Cardiac muscle cell (in vitro differentiated cells and primary cell): ENCODE measurements around the gene KRT71. TPM values are rescaled to one million over a fixed set of nuclear protein-coding genes. Genes with fewer than 3 reads are reported as not detected.

ENCODE experiments used
- DNase-seq, 2 donors: peaks; one replicate each; pipeline versions ENCODE4 v3.0.0 to v3.0.0-alpha.2; 2010 to 2017; ENCODE audit warnings: low read depth in 1 of 2, low spot score in 1 of 2
- H3K27ac ChIP-seq: fragments of 200-600 bp; sonication (generic); 2 replicates; pipeline ENCODE4 v1.5.1; 2016
- H3K27me3 ChIP-seq: fragments of 200-600 bp; sonication (generic); 2 replicates; pipeline ENCODE4 v1.6.0; 2016; ENCODE audit warnings: control low read depth
- H3K36me3 ChIP-seq: fragments of 200-600 bp; sonication (generic); 2 replicates; pipeline ENCODE4 v1.5.1; 2016; ENCODE audit warnings: control low read depth
- H3K4me1 ChIP-seq: fragments of 200-600 bp; sonication (generic); 2 replicates; pipeline ENCODE4 v1.8.1; 2017; ENCODE audit warnings: low read depth, mild to moderate bottlenecking, mixed run types
- H3K4me3 ChIP-seq: fragments of 200-600 bp; sonication (generic); 2 replicates; pipeline ENCODE4 v1.5.1; 2016; ENCODE audit warnings: mild to moderate bottlenecking
- H3K9me3 ChIP-seq: fragments of 200-600 bp; sonication (generic); 2 replicates; pipeline ENCODE4 v1.5.1; 2017; ENCODE audit warnings: low read depth, mild to moderate bottlenecking, control low read depth
- CTCF ChIP-seq: IDR thresholded peaks from 2 replicates; pipeline ENCODE4 v1.5.1; 2012; ENCODE audit warnings: low read depth, mild to moderate bottlenecking, low read length
- polyA plus RNA-seq: library from polyadenylated mRNA; unstranded; fragments of >200 nt; fragmentation: Nextera tagmentation; extraction: Ambion mirVana; gene quantifications from 2 replicates; pipeline ENCODE4 v1.2.1, GENCODE V29; 2016
- total RNA-seq: library from RNA; depleted of rRNA; stranded (reverse); fragments of >200 nt; gene quantifications from 2 replicates; pipeline ENCODE4 v1.2.3, GENCODE V29; 2016

Gene KRT71
- total and polyA plus RNA-seq, 2 experiments from 2014 or later, result not detected

- Histone ChIP-seq H3K27me3 (peaks cover 17% of the 10 kb centered on the region), H3K27ac (no peak overlapping the region), H3K9me3 (no peaks in the 10 kb centered on the region), H3K36me3 (no peaks in the 10 kb centered on the region), H3K4me1 (no peaks in the 10 kb centered on the region), H3K4me3 (no peak overlapping the region)
- no peak for DNase-seq
- TF ChIP-seq CTCF, result no peak
Measured at GRCh38 chr12:52577316-52577715, 24.4 kb upstream of the KRT71 start.

GRCh38 chr12:52575948-52576347, 23.0 kb upstream of the KRT71 start:
- H3K36me3 ChIP-seq, result no peaks in the 10 kb centered on the region
- H3K4me3 ChIP-seq, result no peak overlapping the region
- no peaks in the 10 kb centered on the region for H3K4me1 ChIP-seq
- no peak overlapping the region for H3K27ac ChIP-seq
- peaks cover 22% of the 10 kb centered on the region for H3K27me3 ChIP-seq
- TF ChIP-seq CTCF, result no peak
- DNase-seq, result no peak
- H3K9me3 ChIP-seq, result no peaks in the 10 kb centered on the region

- no peaks in the 10 kb centered on the region for H3K9me3 ChIP-seq
- no peak for DNase-seq
- no peak overlapping the region for H3K4me3 ChIP-seq
- no peak overlapping the region for H3K27ac ChIP-seq
- TF ChIP-seq CTCF, result no peak
- peaks cover 27% of the 10 kb centered on the region for H3K27me3 ChIP-seq
- H3K4me1 ChIP-seq, result no peaks in the 10 kb centered on the region
- H3K36me3 ChIP-seq, result no peaks in the 10 kb centered on the region
Measured at GRCh38 chr12:52575256-52575655, 22.3 kb upstream of the KRT71 start.

- Histone ChIP-seq H3K27me3 (peaks cover 32% of the 10 kb centered on the region), H3K9me3 (no peaks in the 10 kb centered on the region), H3K4me3 (no peak within 1 kb of the TSS), H3K4me1 (no peaks in the 10 kb centered on the region), H3K36me3 (no peaks in the 10 kb centered on the region), H3K27ac (no peak within 1 kb of the TSS)
- TF ChIP-seq CTCF, result no peak
- no peak for DNase-seq
Measured at GRCh38 chr12:52573743-52574142, 20.8 kb upstream of the KRT71 start, which contains the start of gene KRT74. Gene KRT74 (minus strand): TSS chr12:52573843. CDS start chr12:52573777, 66 bp downstream.

- H3K9me3 ChIP-seq, result no peaks in the 10 kb centered on the region
- no peak for TF ChIP-seq CTCF
- DNase-seq, result no peak
- H3K27me3 ChIP-seq, result peaks cover 37% of the 10 kb centered on the region
- H3K36me3 ChIP-seq, result no peaks in the 10 kb centered on the region
- no peak overlapping the region for H3K4me3 ChIP-seq
- no peak overlapping the region for H3K27ac ChIP-seq
- H3K4me1 ChIP-seq, result no peaks in the 10 kb centered on the region
Measured at GRCh38 chr12:52573306-52573705, 20.4 kb upstream of the KRT71 start.

- no peak for DNase-seq
- no peaks in the 10 kb centered on the region for H3K9me3 ChIP-seq
- TF ChIP-seq CTCF, result no peak
- H3K4me3 ChIP-seq, result no peak overlapping the region
- H3K4me1 ChIP-seq, result peaks cover 9% of the 10 kb centered on the region
- no peak overlapping the region for H3K27ac ChIP-seq
- peaks cover 37% of the 10 kb centered on the region for H3K27me3 ChIP-seq
- H3K36me3 ChIP-seq, result no peaks in the 10 kb centered on the region
Measured at GRCh38 chr12:52570511-52570910, 17.6 kb upstream of the KRT71 start.
